H9 (cell line): ENCODE measurements around the gene SLC44A2. TPM values are rescaled to one million over a fixed set of nuclear protein-coding genes. Genes with fewer than 3 reads are reported as not detected.
A peak's percentile ranks its signal among the peaks of the same experiment; 100 is the strongest.
"Not testable (repeated sequence)": the region's sequence is repeated elsewhere in the genome, so short reads cannot be mapped to it uniquely, and the experiment has no call there.

Experiments
- DNase-seq: peaks from one replicate; pipeline ENCODE4 v3.0.0-alpha.2; 2017
- H2AFZ ChIP-seq: one replicate; pipeline ENCODE4 v1.6.1; 2013; ENCODE audit warnings: mild to moderate bottlenecking, low read length, control low read depth, moderate library complexity
- H2AK5ac ChIP-seq: 2 replicates; pipeline ENCODE4 v1.6.1; 2013; ENCODE audit warnings: low read length, control low read depth, mixed read lengths; ENCODE audit not compliant: insufficient read length
- H2BK120ac ChIP-seq: one replicate; pipeline ENCODE4 v1.6.1; 2013; ENCODE audit warnings: low read depth, mild to moderate bottlenecking, low read length, control low read depth, inconsistent platforms; ENCODE audit not compliant: poor library complexity, severe bottlenecking
- H2BK12ac ChIP-seq: 2 replicates; pipeline ENCODE4 v1.6.1; 2013; ENCODE audit warnings: low read length, control low read depth, mixed read lengths, low read depth; ENCODE audit not compliant: insufficient read length
- H2BK15ac ChIP-seq: 2 replicates; pipeline ENCODE4 v1.6.1; 2013; ENCODE audit warnings: low read depth, low read length, control low read depth
- H2BK20ac ChIP-seq: one replicate; pipeline ENCODE4 v1.6.1; 2013; ENCODE audit warnings: low read depth, mild to moderate bottlenecking, low read length, control low read depth, inconsistent platforms; ENCODE audit not compliant: poor library complexity, severe bottlenecking
- H2BK5ac ChIP-seq: 2 replicates; pipeline ENCODE4 v1.6.1; 2013; ENCODE audit warnings: low read length, control low read depth, mixed read lengths; ENCODE audit not compliant: insufficient read length
- H3K14ac ChIP-seq: 2 replicates; pipeline ENCODE4 v1.6.1; 2013; ENCODE audit warnings: low read length, control low read depth; ENCODE audit not compliant: insufficient read depth
- H3K18ac ChIP-seq: 2 replicates; pipeline ENCODE4 v1.6.1; 2013; ENCODE audit warnings: low read depth, mild to moderate bottlenecking, mixed read lengths, low read length, control low read depth; ENCODE audit not compliant: insufficient read length
- H3K23ac ChIP-seq: 2 replicates; pipeline ENCODE4 v1.6.1; 2013; ENCODE audit warnings: low read length, control low read depth, mixed read lengths, low read depth; ENCODE audit not compliant: insufficient read length
- H3K23me2 ChIP-seq: 2 replicates; pipeline ENCODE4 v1.6.1; 2013; ENCODE audit warnings: low read depth, mild to moderate bottlenecking, mixed read lengths, low read length, control low read depth; ENCODE audit not compliant: insufficient read length, poor library complexity, severe bottlenecking
- H3K27ac ChIP-seq: 2 replicates; pipeline ENCODE4 v1.5.1; 2013; ENCODE audit warnings: low read length, control low read depth, mixed read lengths, low read depth; ENCODE audit not compliant: insufficient read length
- H3K27me3 ChIP-seq: 2 replicates; pipeline ENCODE4 v1.6.1; 2013; ENCODE audit warnings: low read length, control low read depth, inconsistent platforms; ENCODE audit not compliant: insufficient read depth
- H3K4ac ChIP-seq: 2 replicates; pipeline ENCODE4 v1.6.1; 2013; ENCODE audit warnings: low read depth, mild to moderate bottlenecking, control low read depth, inconsistent platforms, low read length, moderate library complexity
- H3K4me1 ChIP-seq: 2 replicates; pipeline ENCODE4 v1.6.1; 2013; ENCODE audit warnings: low read length, control low read depth, inconsistent platforms; ENCODE audit not compliant: insufficient read depth
- H3K4me2 ChIP-seq: 2 replicates; pipeline ENCODE4 v1.6.1; 2013; ENCODE audit warnings: low read length, control low read depth, mixed read lengths; ENCODE audit not compliant: insufficient read length, insufficient read depth
- H3K56ac ChIP-seq: 2 replicates; pipeline ENCODE4 v1.6.1; 2013; ENCODE audit warnings: low read depth, mild to moderate bottlenecking, mixed read lengths, low read length, control low read depth; ENCODE audit not compliant: insufficient read length
- H3K79me1 ChIP-seq: 2 replicates; pipeline ENCODE4 v1.6.1; 2013; ENCODE audit warnings: low read depth, mild to moderate bottlenecking, moderate library complexity, low read length, control low read depth, inconsistent platforms; ENCODE audit not compliant: insufficient read depth, poor library complexity, severe bottlenecking
- H3K79me2 ChIP-seq: 2 replicates; pipeline ENCODE4 v1.6.1; 2013; ENCODE audit warnings: low read length, control low read depth, inconsistent platforms; ENCODE audit not compliant: insufficient read depth
- H3K9ac ChIP-seq: 2 replicates; pipeline ENCODE4 v1.6.1; 2013; ENCODE audit warnings: low read length, control low read depth, mixed read lengths; ENCODE audit not compliant: insufficient read length; ENCODE audit errors: extremely low read depth
- H3K9me3 ChIP-seq: one replicate; pipeline ENCODE4 v1.6.1; 2013; ENCODE audit warnings: low read depth, low read length, inconsistent platforms; ENCODE audit not compliant: control insufficient read depth
- H3T11ph ChIP-seq: one replicate; pipeline ENCODE4 v1.6.1; 2013; ENCODE audit warnings: mild to moderate bottlenecking, low read length, control low read depth, inconsistent platforms
- H4K20me1 ChIP-seq: one replicate; pipeline ENCODE4 v1.6.1; 2013; ENCODE audit not compliant: control insufficient read depth, insufficient read length, insufficient read depth
- H4K5ac ChIP-seq: 2 replicates; pipeline ENCODE4 v1.6.1; 2013; ENCODE audit warnings: low read depth, mild to moderate bottlenecking, mixed read lengths, low read length, control low read depth; ENCODE audit not compliant: insufficient read length
- H4K8ac ChIP-seq: replicated peaks from 2 replicates; pipeline ENCODE4 v1.6.1; 2013; ENCODE audit warnings: low read length, control low read depth, mixed read lengths, low read depth; ENCODE audit not compliant: insufficient read length
- H4K91ac ChIP-seq: 2 replicates; pipeline ENCODE4 v1.6.1; 2013; ENCODE audit warnings: low read depth, mild to moderate bottlenecking, moderate library complexity, mixed read lengths, low read length, control low read depth; ENCODE audit not compliant: insufficient read length
- H3K27ac Mint-ChIP-seq, 3 experiments: 2 replicates in 2 of 3; 3 replicates in 1 of 3; pipeline ENCODE4 v1.8.0; 2020 to 2021; ENCODE audit warnings: mixed read lengths in 3 of 3, mild to moderate bottlenecking in 1 of 3, moderate library complexity in 1 of 3
- H3K27me3 Mint-ChIP-seq: 2 replicates; pipeline ENCODE4 v1.8.0; 2021; ENCODE audit warnings: low read depth, mild to moderate bottlenecking, moderate library complexity, mixed read lengths
- H3K36me3 Mint-ChIP-seq, 3 experiments: 2 replicates in 2 of 3; 3 replicates in 1 of 3; pipeline ENCODE4 v1.8.0; 2020 to 2021; ENCODE audit warnings: low read depth in 3 of 3, mixed read lengths in 3 of 3; ENCODE audit not compliant: insufficient read depth in 1 of 3
- H3K4me1 Mint-ChIP-seq, 2 experiments: 2 replicates each; pipeline ENCODE4 v1.8.0; 2020; ENCODE audit warnings: mixed read lengths in 2 of 2
- H3K4me3 Mint-ChIP-seq, 2 experiments: 2 replicates in 1 of 2; 3 replicates in 1 of 2; pipeline ENCODE4 v1.8.0; 2020 to 2021; ENCODE audit warnings: mild to moderate bottlenecking in 2 of 2, mixed read lengths in 2 of 2, moderate library complexity in 1 of 2
- H3K9me3 Mint-ChIP-seq, 2 experiments: 2 replicates in 1 of 2; 3 replicates in 1 of 2; pipeline ENCODE4 v1.8.0; 2020; ENCODE audit warnings: mild to moderate bottlenecking in 2 of 2, mixed read lengths in 2 of 2, moderate library complexity in 1 of 2
- WGBS: extraction: QIAGEN DNeasy Blood & Tissue Kit; methylation state at CpG from one replicate; pipeline ENCODE4 v1.1.7; 2013; ENCODE audit warnings: missing lambda C conversion rate, low lambda C conversion rate, mixed read lengths; ENCODE audit not compliant: insufficient read length; ENCODE audit errors: extremely low coverage; 5-methylcytosine and 5-hydroxymethylcytosine counted together
- total RNA-seq: library from RNA; stranded (reverse); gene quantifications from 2 replicates; pipeline ENCODE4 v1.2.1, GENCODE V29; 2021

Gene SLC44A2
- total RNA-seq, 1 experiment from 2014 or later, result 121 TPM

DNA sequence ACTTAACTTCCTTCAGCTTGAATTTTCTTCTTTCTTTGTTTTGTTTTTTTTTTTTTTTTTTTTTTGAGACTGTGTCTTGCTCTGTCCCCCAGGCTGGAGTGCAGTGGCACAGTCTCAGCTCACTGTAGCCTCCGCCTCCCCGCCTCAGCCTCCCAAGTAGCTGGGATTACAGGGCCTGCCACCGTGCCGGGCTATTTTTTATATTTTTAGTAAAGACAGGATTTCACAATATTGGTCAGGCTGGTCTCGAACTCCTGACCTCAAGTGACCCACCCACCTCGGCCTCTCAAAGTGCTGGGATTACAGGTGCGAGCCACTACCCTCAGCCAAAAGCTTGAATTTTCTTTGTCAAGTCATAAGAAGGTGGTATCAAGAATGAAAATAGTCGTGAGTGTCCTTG is 49.9 kb downstream of the SLC44A2 start:
- H3K14ac ChIP-seq, H2AK5ac ChIP-seq, H3K9me3 Mint-ChIP-seq, H3K4me1 ChIP-seq, H3K27me3 ChIP-seq, H3K23ac ChIP-seq, H2BK120ac ChIP-seq, H3K4ac ChIP-seq, H3K9ac ChIP-seq, H2BK5ac ChIP-seq, H2BK12ac ChIP-seq, H4K91ac ChIP-seq, H3K27ac ChIP-seq, H3K4me3 Mint-ChIP-seq, DNase-seq, H2BK15ac ChIP-seq, H3K4me1 Mint-ChIP-seq, H3K9me3 ChIP-seq, H3K79me1 ChIP-seq, H2BK20ac ChIP-seq, H3T11ph ChIP-seq, H3K18ac ChIP-seq, H3K4me2 ChIP-seq, H3K56ac ChIP-seq, H3K27me3 Mint-ChIP-seq, H2AFZ ChIP-seq, H4K5ac ChIP-seq, H3K23me2 ChIP-seq, H4K8ac ChIP-seq, H4K20me1 ChIP-seq: not testable (repeated sequence)
- no CpG with 5 or more reads among the region's 8 CpGs for WGBS
- Mint-ChIP-seq H3K27ac (peak overlapping the region in 1 of 3 experiments; percentile 84; a peak in 1 of 7 replicates), H3K36me3 (peaks cover 69 to 95% (median 93%) of the 10 kb centered on the region in 3 experiments)
- peaks cover 20% of the 10 kb centered on the region for H3K79me2 ChIP-seq
